Pancreas (tissue), 10 donors: ENCODE measurements around the gene LILRB1. TPM values are rescaled to one million over a fixed set of nuclear protein-coding genes. Genes with fewer than 3 reads are reported as not detected.
"Not testable (repeated sequence)": the region's sequence is repeated elsewhere in the genome, so short reads cannot be mapped to it uniquely, and the experiment has no call there.

Experiments used
- ATAC-seq, 4 donors: fragments of 200-7000 bp; cut with Tn5 transposase; one replicate each; pipeline versions ENCODE4 v1.8.0 to v1.9.1; 2020; ENCODE audit warnings: mild to moderate bottlenecking in 4 of 4, moderate library complexity in 4 of 4
- DNase-seq, 6 donors: peaks; one replicate each; pipeline ENCODE4 v3.0.0-alpha.2; 2020
- FAIRE-seq: peaks from 2 replicates; lab custom pipeline; 2012; peaks lifted over from hg19 to GRCh38; lab: Jason Lieb, UNC
- H3K27ac ChIP-seq, 4 donors: fragments of 200-600 bp; sonication (generic); 1 replicate in 3 of 4; 2 replicates in 1 of 4; pipeline versions ENCODE4 v1.5.0 to v1.8.0; 2020
- H3K27me3 ChIP-seq, 4 donors: fragments of 200-600 bp; one replicate each; pipeline ENCODE4 v1.8.0; 2021
- H3K36me3 ChIP-seq, 3 donors: fragments of 200-600 bp; sonication (generic) in 1 of 3; one replicate each; pipeline versions ENCODE4 v1.5.0 to v1.8.0; 2020 to 2021
- H3K4me1 ChIP-seq, 3 donors: fragments of 200-600 bp; one replicate each; pipeline ENCODE4 v1.8.0; 2021
- H3K4me3 ChIP-seq, 4 donors: fragments of 200-600 bp; sonication (generic) in 2 of 4; one replicate each; pipeline versions ENCODE4 v1.5.0 to v1.8.0; 2020 to 2021
- H3K9me3 ChIP-seq, 4 donors: fragments of 200-600 bp; one replicate each; pipeline ENCODE4 v1.8.0; 2021
- WGBS, 2 donors: extraction: QIAGEN DNeasy Blood & Tissue Kit; methylation state at CpG; one replicate each; pipeline ENCODE4 v1.1.7; 2013; 5-methylcytosine and 5-hydroxymethylcytosine counted together
- intact Hi-C, 3 donors: fragments of 100-400 bp; cut with DNase I; formaldehyde crosslinking; loops; one replicate each; pipeline versions ENCODE4 v1.11.1 to v1.14.2; 2022
- polyA plus RNA-seq, 2 donors: library from polyadenylated mRNA; stranded (reverse); fragments of 200-250 nt; gene quantifications; one replicate each; pipeline ENCODE4 v1.2.3, GENCODE V29; 2013
- total RNA-seq, 6 donors: library from RNA; stranded (reverse); fragmentation: NEBNext Ultra II Directional in 4 of 6; extraction: Animal tissue kit (Norgen Biotek cat#: 25700) in 4 of 6; gene quantifications; one replicate each; pipeline versions ENCODE4 v1.2.1 to v1.2.4, GENCODE V29; 2021 to 2023
- TF ChIP-seq, protein P1 (sequence below), 4 donors: fragments of 200-600 bp; sonication (generic) in 3 of 4; IDR thresholded peaks; one replicate each; pipeline versions ENCODE4 v1.5.0 to v1.8.0; 2021; ENCODE audit warnings: antibody characterized with exemption in 4 of 4
- donor health status: healthy with polysubstance abuse.
- donor health status: DM: no; HTN: no; CAD: no; lungs with moderate emphysema.
- donor health status: DM: no; HTN: no; CAD: no.
- donor health status: control.
- donor health status: control.
- donor health status: Bipolar disorder and iron deficiency.
- donor health status: DM: yes; HTN: yes; CAD: no.
- donor health status: DM: no; HTN: no; CAD: no.
- donor health status: DM: no; HTN: no; CAD: no.
- donor health status: DM: yes; HTN: yes; CAD: no.

LILRB1 gene
- total RNA-seq (1 to 10 TPM in 3 of 6 donors, under 1 TPM in 3; 0.51 to 8.8 (median 1.3) TPM), polyA plus RNA-seq (under 1 TPM; 0.56 to 0.57 TPM)

GRCh38 chr19:54630262-54630661 is at the start of gene LILRB1:
Gene LILRB1 (plus strand): TSS chr19:54630484. CDS start chr19:54631074, 590 bp downstream.
- intact Hi-C loops, H3K36me3 ChIP-seq, H3K4me1 ChIP-seq, H3K9me3 ChIP-seq, FAIRE-seq, H3K27ac ChIP-seq, H3K4me3 ChIP-seq, DNase-seq, H3K27me3 ChIP-seq: not testable (repeated sequence)
- peak in 2 of 4 donors; percentile 56 to 68 for ATAC-seq
- WGBS, 2 donors: 53 to 57% methylated on average over 9 of the region's 9 CpGs

- intact Hi-C loops: no loop called here
- TF ChIP-seq, protein P1, sequence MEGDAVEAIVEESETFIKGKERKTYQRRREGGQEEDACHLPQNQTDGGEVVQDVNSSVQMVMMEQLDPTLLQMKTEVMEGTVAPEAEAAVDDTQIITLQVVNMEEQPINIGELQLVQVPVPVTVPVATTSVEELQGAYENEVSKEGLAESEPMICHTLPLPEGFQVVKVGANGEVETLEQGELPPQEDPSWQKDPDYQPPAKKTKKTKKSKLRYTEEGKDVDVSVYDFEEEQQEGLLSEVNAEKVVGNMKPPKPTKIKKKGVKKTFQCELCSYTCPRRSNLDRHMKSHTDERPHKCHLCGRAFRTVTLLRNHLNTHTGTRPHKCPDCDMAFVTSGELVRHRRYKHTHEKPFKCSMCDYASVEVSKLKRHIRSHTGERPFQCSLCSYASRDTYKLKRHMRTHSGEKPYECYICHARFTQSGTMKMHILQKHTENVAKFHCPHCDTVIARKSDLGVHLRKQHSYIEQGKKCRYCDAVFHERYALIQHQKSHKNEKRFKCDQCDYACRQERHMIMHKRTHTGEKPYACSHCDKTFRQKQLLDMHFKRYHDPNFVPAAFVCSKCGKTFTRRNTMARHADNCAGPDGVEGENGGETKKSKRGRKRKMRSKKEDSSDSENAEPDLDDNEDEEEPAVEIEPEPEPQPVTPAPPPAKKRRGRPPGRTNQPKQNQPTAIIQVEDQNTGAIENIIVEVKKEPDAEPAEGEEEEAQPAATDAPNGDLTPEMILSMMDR (IDR thresholded peaks at IDR 0.05): no peak
Observed at GRCh38 chr19:54586397-54586796, 43.9 kb upstream of the LILRB1 start.

DNA sequence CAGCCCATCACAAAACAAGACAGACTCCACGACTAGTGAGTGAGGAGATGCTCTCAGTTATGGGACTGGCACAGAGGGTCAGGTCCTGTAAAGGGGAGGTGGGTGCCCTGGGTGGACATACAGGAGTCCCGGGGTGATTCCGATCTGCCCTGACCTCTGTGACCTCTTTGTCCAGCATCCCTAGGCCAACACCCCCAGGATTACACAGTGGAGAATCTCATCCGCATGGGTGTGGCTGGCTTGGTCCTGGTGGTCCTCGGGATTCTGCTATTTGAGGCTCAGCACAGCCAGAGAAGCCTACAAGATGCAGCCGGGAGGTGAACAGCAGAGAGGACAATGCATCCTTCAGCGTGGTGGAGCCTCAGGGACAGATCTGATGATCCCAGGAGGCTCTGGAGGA is 43.3 kb upstream of the LILRB1 start:
- no peaks in the 10 kb centered on the region for H3K27me3 ChIP-seq
- intact Hi-C loops: no loop called here
- no peaks in the 10 kb centered on the region for H3K9me3 ChIP-seq
- no peak for FAIRE-seq
- TF ChIP-seq, protein P1 (IDR thresholded peaks at IDR 0.05): no peak
- no peaks in the 10 kb centered on the region for H3K36me3 ChIP-seq
- H3K27ac ChIP-seq: no peak overlapping the region
- no peak for ATAC-seq
- WGBS, 2 donors: 37 to 59% methylated on average over 7 of the region's 7 CpGs
- DNase-seq: no peak
- H3K4me3 ChIP-seq: no peak overlapping the region
- H3K4me1 ChIP-seq: no peaks in the 10 kb centered on the region

More at GRCh38 chr19:54586397-54586796, 43.9 kb upstream of the LILRB1 start:
- FAIRE-seq (no peak), ATAC-seq (no peak), DNase-seq (no peak)
- 41 to 43% methylated on average over 5 of the region's 5 CpGs for WGBS, 2 donors
- no peaks in the 10 kb centered on the region for H3K36me3 ChIP-seq
- no peak overlapping the region for H3K27ac ChIP-seq
- no peaks in the 10 kb centered on the region for H3K27me3 ChIP-seq
- H3K4me3 ChIP-seq: no peak overlapping the region
- no peaks in the 10 kb centered on the region for H3K9me3 ChIP-seq
- H3K4me1 ChIP-seq: no peaks in the 10 kb centered on the region

GRCh38 chr19:54593445-54593844 is 36.8 kb upstream of the LILRB1 start, which contains the start of gene LILRA1:
Gene LILRA1 (plus strand): TSS chr19:54593632. CDS start chr19:54594245, 613 bp downstream.
- peak within 1 kb of the TSS in 1 of 4 donors; percentile 7 for H3K4me3 ChIP-seq
- DNase-seq, intact Hi-C loops, H3K4me1 ChIP-seq, H3K27me3 ChIP-seq, H3K36me3 ChIP-seq, H3K9me3 ChIP-seq, H3K27ac ChIP-seq, FAIRE-seq: not testable (repeated sequence)
- ATAC-seq: peak in 2 of 4 donors; percentile 38 to 69
- 44 to 45% methylated on average over 6 of the region's 6 CpGs for WGBS, 2 donors

DNA sequence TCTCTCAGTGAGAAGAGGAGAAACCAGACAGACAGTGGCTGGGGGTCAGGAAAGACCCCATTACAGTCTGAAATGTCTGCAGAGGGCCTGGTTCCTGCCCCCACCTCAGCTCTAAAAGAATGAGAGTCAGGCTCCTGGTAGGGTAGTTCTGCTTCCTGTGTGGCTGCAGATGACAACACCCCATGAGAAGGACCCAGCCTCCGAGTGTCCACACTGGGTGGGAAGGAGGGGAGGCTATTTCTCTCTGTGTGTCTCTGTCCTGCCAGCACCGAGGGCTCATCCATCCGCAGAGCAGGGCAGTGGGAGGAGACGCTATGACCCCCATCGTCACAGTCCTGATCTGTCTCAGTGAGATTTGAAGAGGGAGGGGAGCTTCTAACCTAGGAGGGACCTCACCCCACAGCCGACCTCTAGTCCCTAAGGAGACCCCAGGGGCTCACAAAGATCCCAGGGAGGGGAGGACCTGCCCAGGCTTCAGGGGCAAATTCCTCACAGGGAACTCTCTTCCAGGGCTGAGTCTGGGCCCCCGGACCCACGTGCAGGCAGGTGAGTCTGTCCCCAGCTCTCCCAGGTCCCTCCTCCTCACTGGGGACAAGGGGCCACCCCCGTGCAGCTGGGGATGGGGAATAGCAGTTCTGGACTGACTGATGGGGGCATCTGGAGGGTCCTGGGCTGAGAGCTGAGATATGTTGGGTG is 36.2 kb upstream of the LILRB1 start:
- H3K27ac ChIP-seq, H3K9me3 ChIP-seq, intact Hi-C loops, H3K4me1 ChIP-seq, FAIRE-seq, H3K27me3 ChIP-seq, DNase-seq, H3K36me3 ChIP-seq: not testable (repeated sequence)
- ATAC-seq: peak in 2 of 4 donors; percentile 43 to 66
- H3K4me3 ChIP-seq: peak overlapping the region in 1 of 4 donors; percentile 7
- 41 to 46% methylated on average over 9 of the region's 9 CpGs for WGBS, 2 donors

DNA sequence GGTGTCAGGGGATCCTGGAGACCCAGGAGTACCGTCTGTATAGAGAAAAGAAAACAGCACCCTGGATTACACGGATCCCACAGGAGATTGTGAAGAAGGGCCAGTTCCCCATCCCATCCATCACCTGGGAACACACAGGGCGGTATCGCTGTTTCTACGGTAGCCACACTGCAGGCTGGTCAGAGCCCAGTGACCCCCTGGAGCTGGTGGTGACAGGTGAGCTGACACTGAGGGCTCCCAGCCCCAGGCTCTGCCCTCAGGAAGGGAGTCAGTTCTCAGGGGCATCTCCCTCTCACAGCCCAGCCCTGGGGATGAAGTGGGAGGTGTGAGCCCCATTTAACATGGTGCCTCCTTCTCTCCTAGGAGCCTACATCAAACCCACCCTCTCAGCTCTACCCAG is 35.5 kb upstream of the LILRB1 start:
- TF ChIP-seq, protein P1 (IDR thresholded peaks at IDR 0.05): no peak
- no peak for DNase-seq
- no peak for FAIRE-seq
- H3K4me1 ChIP-seq: no peaks in the 10 kb centered on the region
- no peak overlapping the region for H3K27ac ChIP-seq
- H3K9me3 ChIP-seq: no peaks in the 10 kb centered on the region
- no peaks in the 10 kb centered on the region for H3K27me3 ChIP-seq
- no peaks in the 10 kb centered on the region for H3K36me3 ChIP-seq
- 57 to 75% methylated on average over 5 of the region's 5 CpGs for WGBS, 2 donors
- ATAC-seq: no peak
- no peak overlapping the region for H3K4me3 ChIP-seq
- intact Hi-C loops: no loop called here

DNA sequence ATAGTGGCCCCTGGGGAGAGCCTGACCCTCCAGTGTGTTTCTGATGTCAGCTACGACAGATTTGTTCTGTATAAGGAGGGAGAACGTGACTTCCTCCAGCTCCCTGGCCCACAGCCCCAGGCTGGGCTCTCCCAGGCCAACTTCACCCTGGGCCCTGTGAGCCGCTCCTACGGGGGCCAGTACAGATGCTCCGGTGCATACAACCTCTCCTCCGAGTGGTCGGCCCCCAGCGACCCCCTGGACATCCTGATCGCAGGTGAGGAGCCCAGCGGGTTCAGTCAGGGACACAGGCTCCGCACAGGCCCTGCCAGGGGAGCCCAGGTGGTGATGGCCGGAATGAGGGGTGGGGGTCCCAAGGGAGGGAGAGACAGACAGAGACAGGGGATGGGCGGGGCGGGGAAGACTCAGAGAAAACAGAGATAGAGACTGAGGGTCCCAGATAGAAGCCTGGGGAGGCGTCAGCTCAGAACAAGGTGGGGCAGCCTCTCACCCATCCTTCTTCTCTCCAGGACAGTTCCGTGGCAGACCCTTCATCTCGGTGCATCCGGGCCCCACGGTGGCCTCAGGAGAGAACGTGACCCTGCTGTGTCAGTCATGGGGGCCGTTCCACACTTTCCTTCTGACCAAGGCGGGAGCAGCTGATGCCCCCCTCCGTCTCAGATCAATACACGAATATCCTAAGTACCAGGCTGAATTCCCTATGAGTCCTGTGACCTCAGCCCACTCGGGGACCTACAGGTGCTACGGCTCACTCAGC is 34.4 kb upstream of the LILRB1 start:
- H3K36me3 ChIP-seq, DNase-seq, FAIRE-seq, H3K27me3 ChIP-seq, H3K27ac ChIP-seq, H3K9me3 ChIP-seq, H3K4me1 ChIP-seq, H3K4me3 ChIP-seq, intact Hi-C loops, ATAC-seq: not testable (repeated sequence)
- WGBS, 2 donors: 57 to 63% methylated on average over 25 to 26 of the region's 26 CpGs
